ENCODE results near the gene NKX2-2. TPM values are rescaled to one million over a fixed set of nuclear protein-coding genes. Genes with fewer than 3 reads are reported as not detected.
A peak's percentile ranks its signal among the peaks of the same experiment; 100 is the strongest.

Gene NKX2-2
- total RNA-seq, 1 experiment from 2014 or later, result 1.4 TPM

GRCh38 chr20:21521596-21522480, 8.0 kb upstream of the NKX2-2 start:
- no peak for DNase-seq (ENCODE audit: low read depth)

DNA sequence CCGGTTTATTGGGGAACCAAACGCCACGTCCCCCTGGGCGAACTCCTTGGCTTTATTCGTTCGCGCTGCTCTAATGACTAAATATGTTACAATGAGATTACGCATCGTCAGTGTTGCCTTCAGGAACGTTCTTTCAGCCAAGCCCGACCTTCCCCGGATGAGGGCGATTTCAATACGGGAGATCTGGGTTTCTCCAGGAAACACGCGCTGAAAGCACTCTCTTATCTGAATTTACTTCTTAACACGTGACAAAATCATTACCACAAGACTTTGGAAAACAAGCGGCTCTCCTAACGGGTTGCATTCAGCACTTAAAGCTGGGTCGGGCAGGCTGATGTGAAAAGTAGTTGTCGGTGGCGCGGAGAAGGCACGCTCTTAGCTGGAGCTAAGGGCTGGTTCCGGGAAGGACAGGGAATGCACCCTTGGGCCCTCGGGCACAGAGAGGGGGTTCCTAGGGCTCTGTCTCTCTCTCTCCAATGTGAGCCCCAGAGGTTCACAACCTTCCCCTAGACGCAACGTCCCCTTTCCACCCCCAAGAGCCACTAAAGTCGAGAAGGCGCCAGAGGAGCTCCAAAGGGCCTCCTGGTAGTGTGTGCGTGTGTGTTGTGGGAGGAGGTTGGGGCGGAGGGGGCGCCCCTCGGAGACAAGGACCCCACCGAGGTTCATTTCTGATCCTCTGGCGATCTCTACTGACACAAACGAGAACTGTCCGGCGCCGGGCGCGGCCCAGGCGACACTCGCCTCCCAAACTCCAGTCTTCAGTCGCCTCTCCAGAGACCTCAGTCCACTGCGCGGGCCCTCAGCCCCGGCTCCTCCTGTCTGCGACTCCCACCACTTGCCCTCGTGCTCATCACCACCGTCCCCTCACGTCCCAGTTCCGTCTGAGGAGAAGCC, 7.1 kb upstream of the NKX2-2 start:
- DNase-seq (ENCODE audit: low read depth), result peak; percentile 50

GRCh38 chr20:21519136-21519584, 5.3 kb upstream of the NKX2-2 start:
- no peak for DNase-seq (ENCODE audit: low read depth)

GRCh38 chr20:21518292-21518991, 4.6 kb upstream of the NKX2-2 start:
- DNase-seq (ENCODE audit: low read depth), result no peak

DNA sequence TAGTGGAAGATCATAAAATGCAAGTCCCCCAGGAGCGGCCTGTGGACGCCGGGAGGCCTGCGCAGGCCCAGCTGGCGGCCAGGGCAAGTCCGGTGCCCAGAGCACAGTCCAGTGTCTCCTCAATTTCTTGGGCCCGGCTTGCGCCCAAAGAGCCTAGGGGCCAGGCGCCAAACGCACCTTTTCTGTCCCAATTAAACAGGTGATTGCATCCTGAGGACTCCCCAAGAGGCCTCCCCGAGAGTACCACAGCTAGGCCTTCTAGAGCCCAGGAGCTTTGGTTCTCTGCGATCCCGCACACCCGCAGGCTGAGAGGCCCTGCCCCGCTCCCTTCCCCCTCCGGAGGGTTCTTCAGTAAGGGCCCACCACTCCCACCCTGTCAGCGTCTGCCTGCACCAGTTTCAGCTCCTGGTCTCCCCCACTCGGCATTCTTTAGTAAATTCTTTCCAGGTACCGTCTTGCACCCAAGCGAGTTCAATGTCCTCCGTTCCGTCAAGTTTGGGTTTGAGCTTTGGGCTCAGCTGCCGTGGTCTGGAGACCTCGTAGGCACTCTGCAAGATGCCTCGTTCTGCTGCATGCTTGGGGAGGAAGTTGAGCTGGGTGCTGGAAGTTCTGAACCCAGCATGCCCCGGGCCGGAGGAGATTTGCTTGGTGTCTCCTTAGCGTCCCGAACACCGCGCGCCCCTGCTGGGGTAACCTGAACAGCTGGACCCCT, 3.9 kb upstream of the NKX2-2 start:
- DNase-seq (ENCODE audit: low read depth), result no peak

GRCh38 chr20:21516861-21517565, 3.1 kb upstream of the NKX2-2 start:
- DNase-seq (ENCODE audit: low read depth), result no peak

DNA sequence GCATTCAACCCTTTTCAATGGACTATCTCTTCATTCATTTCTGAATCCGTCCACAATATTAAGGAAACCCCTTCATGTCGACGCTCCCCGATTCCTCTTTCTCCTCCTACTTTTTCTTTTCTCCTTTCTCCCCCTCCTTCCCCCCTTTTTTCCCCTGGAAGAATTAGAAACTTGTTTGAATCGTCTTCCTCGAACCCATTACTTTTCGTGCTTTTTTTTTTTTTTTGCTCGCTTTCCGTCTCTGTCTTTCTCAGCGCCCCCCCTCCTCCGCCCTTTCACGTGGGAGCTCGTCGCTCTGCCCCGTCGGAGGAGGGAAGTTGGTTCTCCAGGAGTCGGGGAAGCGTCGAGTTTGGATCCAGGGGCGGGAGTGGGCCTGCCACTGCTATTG, 2.3 kb upstream of the NKX2-2 start:
- no peak for DNase-seq (ENCODE audit: low read depth)

GRCh38 chr20:21515300-21516179, 1.7 kb upstream of the NKX2-2 start:
- DNase-seq (ENCODE audit: low read depth), result peak; percentile 37

- peak; percentile 64 for DNase-seq (ENCODE audit: low read depth)
These were observed 838 bp upstream of the NKX2-2 start for GRCh38 chr20:21514553-21515251.

DNA sequence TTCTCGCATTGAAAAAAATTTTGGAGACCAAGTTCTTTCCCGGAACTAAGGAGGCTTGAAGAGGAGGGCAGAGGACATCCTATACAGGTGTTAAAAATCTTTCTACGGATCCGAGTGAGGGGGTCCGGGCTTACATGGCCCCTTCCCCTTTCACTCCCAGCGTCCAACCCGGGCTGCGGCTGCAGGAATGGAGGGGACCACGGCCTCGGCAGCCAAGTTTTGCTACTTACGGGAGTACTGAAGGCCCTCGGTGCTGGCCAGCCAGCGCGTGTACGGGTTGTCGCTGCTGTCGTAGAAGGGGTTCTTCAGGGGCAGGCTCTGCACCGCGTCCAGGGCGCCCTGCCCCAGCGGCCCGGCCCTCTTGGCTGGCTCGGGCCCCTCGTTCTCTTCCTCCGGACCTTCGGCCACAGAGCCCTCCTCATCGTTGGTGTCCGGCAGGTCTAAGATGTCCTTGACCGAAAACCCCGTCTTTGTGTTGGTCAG, 642 bp downstream of the NKX2-2 start:
- DNase-seq (ENCODE audit: low read depth), result peak; percentile 40

GRCh38 chr20:21512634-21513180, 1.2 kb downstream of the NKX2-2 start:
- no peak for DNase-seq (ENCODE audit: low read depth)

DNA sequence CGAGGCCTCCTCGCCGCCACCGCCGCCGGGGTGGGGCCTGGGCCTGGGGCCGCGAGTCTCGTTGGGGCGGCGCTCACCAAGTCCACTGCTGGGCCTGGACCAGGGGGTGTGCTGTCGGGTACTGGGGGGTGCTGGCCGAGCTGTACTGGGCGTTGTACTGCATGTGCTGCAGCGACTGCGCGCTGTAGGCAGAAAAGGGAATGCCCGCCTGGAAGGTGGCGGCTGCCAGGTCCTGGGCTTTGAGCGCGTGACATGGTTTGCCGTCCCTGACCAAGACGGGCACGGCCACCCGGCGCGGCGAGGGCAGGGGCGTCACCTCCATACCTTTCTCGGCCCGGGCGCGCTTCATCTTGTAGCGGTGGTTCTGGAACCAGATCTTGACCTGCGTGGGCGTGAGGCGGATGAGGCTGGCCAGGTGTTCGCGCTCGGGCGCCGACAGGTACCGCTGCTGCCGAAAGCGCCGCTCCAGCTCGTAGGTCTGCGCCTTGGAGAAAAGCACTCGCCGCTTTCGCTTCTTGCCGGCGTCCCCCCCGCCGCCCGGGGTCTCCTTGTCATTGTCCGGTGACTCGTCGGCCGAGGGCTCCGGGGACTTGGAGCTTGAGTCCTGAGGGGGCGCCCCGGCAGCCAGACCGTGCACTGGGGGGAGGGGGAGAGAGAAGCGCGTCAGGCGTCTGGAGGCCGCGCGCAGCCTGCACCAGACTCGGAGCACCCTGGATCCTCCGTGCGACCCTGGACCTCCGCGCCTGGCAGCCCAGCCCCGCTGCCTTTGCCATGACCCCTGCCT, 1.8 kb downstream of the NKX2-2 start:
- DNase-seq (ENCODE audit: low read depth), result peak; percentile 27

DNA sequence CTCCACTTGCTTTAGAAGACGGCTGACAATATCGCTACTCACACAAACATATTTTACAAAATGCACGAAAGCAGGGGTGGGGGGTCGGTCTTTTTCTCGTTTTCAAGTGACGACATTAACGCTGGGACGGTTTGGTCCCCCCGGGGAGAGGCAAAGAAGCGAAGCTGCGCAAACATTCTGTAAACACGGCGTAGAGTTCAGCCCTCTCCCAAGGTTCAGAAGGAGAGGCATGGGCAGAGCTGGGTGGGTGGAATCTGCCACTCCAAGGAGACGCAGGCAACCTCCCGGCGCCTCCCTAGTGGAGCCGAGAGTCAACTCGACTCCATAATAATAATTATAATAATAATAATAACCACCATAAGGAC, 2.4 kb downstream of the NKX2-2 start:
- no peak for DNase-seq (ENCODE audit: low read depth)

- peak; percentile 33 for DNase-seq (ENCODE audit: low read depth)
These were observed 3.2 kb downstream of the NKX2-2 start for GRCh38 chr20:21510414-21511384.

- DNase-seq (ENCODE audit: low read depth), result peak; percentile 50
These were observed 4.1 kb downstream of the NKX2-2 start for GRCh38 chr20:21509597-21510371.

- no peak for DNase-seq (ENCODE audit: low read depth)
These were observed 4.7 kb downstream of the NKX2-2 start for GRCh38 chr20:21509079-21509596.
